SKM-1 (cell line): ENCODE results near the gene PRR23E.

Source experiments
- DNase-seq: peaks from one replicate; lab custom pipeline; 2025; ENCODE audit not compliant: unreplicated experiment; lab: John Stamatoyannopoulos, UW

PRR23E gene

GRCh38 chr3:127164615-127165014 lies 28.3 kb upstream of the PRR23E start:
- no peak for DNase-seq

DNA sequence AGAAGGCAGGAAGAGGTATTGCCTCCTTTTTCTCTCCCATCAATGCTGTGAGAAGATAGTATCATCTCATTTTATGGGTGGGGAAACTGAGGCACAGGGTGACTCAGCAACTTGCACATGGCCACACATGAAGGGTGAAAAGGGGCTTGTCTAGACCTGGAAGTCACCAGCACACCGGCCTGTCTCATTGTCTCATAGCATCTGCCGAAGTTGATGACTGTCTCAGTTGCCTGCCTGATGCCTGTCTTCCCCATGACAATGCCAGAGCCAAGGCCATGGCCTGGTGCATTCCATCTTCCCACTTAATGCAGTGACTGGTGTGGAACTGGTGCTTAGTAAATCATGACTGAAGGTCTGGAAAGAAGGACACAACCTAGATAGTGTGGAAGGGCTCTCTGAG lies 27.9 kb upstream of the PRR23E start:
- DNase-seq: no peak

DNA sequence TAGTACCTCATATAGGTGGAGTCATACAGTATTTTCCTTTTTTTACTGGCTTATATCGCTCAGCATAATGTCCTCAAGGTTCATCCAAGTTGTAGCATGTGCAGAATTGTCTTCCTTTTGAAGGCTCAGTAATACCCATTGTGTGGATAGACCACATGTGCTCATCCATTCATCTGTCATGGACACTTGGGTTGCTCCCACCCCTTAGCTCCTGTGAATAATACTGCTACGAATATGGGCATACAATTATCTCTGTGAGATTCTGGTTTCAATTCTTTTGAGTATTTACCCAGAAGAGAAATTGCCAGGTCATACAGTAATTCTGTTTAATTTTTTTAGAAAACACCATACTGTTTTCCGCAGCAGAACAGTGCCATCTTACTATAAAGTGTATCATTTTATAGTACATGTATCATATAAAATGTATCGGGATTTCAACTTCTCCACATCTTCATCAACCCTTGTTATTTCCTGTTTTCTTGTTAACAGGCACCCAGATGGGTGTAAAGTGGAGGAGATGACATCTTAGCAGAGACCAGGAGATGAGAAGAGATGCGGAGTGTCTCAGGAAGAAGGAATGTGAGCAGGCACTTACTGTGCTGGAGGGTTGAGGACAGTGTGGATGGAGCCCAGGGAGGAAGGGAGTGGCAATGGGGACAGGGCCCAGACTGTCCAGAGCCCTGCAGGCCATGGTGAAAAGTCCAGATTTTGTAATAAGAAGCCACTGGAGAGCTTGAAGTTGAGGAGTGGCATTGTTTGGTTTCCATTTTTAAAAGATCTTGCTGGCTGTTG lies 27.0 kb upstream of the PRR23E start:
- DNase-seq: no peak

GRCh38 chr3:127166501-127167065 lies 26.3 kb upstream of the PRR23E start:
- DNase-seq: no peak

GRCh38 chr3:127167315-127168043 lies 25.5 kb upstream of the PRR23E start:
- no peak for DNase-seq

DNA sequence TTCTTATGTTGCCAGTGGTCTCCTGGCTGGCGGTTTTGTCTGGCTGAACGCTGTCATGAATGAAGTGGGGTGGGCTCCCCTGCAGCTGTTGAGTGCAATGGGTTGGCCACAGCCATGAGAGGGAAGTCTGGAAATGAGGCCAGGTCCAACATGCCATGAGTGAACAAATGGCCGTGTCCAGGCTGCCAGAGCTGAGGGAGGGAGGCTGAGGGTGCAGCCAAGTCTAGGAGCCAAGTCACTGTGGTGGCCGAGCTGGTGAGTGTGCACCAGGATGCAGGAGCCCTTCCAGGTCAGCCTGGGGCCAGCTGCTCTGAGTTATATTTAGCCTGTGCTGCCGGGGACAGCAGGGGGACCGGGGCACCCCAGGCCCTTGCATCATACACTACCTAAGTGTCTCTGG lies 24.7 kb upstream of the PRR23E start:
- DNase-seq: no peak

GRCh38 chr3:127170814-127171213 lies 22.1 kb upstream of the PRR23E start:
- DNase-seq: no peak

DNA sequence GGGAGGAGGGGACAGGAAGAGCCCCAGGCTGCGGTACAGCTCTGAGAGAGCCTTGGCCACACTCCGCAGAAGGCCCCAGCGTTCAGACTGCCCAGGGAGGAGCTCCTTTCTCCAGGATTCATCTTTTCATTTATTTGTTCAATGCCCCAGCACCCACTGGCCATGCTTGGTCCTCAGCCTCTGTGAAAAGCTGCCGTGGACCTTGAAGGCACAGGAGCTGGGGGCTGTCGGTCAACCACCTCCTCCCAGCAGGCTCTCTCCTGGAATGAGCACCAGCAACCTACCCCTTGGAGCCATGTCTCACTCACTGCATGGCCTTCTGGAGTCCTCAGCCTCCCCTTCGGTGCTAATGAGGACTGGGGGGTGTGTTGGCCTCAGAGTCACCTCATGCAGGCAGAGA lies 21.6 kb upstream of the PRR23E start:
- DNase-seq: no peak

DNA sequence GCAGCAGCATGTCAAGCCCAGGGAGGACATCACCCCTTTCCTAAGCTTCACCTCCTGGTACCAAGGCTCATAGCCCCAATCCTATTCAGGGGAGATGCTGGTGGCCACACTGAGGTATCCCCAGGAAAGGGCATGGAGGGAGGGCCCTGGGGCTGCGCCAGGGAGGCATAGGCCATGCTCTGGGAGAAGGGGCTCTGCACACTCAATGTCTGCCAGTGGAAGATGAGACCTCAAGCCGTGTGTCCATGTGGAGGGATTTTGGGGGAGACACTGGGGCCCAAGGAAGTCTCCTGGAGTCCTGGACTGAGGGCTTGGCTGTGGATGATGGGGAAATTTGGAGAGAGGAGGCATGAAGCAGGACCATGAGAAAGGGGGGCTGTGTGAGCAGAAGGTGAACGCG lies 21.2 kb upstream of the PRR23E start:
- no peak for DNase-seq

- no peak for DNase-seq
Observed at GRCh38 chr3:127172211-127172610, 20.7 kb upstream of the PRR23E start.

GRCh38 chr3:127172781-127173515 lies 20.0 kb upstream of the PRR23E start:
- no peak for DNase-seq

DNA sequence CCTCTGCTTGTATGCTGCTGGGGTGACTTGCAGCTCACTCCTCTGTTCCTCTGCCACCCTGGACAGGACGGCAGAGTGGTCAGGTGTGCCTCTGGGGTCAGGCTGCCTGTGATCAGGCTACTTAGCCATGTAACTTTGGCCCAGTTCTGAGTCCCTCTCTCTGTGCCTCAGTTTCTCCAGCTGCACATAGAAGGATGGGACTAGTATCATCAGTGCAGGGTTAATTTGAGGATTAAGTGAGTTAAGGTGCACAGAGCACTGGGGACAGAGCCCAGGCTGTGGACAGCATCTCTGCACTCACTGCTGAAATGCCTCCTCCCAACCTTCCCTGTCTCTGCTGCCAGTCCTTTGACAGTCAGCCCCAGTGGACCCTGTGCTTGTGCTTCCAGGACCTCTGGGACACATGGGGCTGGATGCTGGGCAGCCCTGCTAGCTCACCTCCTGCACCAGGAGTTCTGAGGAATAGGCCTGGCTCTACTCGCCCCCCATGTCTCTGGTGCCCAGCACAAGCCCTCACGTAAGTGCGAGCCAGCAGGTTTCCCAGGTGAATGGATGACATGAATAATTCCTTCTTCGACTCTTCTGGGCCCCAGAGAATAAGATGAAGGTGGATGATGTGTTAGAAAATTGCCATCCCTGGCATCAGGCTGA lies 19.3 kb upstream of the PRR23E start:
- no peak for DNase-seq

GRCh38 chr3:127174284-127174683 lies 18.6 kb upstream of the PRR23E start:
- DNase-seq: no peak

DNA sequence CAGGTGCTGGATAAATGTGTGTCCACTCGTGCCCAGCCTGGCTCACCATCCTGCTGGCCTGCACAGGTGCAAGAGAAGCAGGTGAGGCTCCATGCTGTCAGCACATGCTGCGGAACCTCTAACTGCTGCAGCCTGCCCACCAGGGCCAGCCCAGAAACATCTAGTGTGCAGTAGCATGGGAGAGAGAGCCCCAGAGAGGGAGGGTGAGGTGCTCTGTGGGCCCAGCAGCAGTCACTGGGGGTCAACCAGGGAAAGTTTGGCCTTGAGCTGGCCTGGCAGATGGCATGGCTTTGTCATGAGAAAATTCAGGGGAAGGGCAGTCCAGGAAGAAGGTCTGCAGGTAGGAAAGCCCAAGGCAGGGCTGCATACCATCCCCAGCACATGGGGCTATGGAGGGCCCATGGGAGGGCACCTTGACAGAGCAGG lies 18.2 kb upstream of the PRR23E start:
- no peak for DNase-seq

DNA sequence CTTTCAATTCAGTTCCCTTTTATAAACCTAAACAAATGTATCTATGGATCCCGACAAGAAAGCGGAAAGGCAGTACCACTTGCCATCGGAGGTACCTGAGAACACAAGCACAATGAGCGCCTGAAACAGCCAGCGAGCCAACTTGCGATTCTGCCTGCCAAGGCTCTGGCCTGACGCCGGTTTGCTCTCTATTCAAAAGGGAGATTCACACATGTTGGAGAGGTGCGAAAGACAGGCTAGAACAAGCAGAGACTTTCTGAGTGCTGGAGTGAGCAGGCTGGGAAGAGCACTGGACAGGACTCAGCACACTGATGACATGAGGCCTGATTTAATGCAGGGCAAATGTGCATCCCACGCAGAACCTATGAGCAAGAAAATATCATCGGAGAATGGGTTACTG lies 17.7 kb upstream of the PRR23E start:
- no peak for DNase-seq

DNA sequence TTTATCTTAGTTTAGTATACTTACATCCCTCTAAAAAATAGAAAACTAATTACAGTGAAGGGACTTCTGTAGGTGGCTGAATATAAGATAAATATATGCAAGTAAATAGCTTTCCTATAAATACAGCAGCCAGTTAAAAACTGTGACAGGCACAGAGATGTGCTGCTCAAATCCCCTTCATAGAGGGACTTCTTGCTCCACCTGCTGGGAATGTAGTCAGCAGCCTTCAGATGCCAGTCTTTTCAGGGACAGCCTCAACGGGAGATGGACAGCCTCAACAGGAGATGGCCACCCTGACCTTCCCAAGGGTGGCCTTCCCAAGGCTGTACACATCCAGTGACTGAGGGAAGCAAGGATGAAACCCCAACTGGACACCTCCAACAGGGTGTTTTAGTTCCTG lies 15.7 kb upstream of the PRR23E start:
- no peak for DNase-seq

- DNase-seq: no peak
Observed at GRCh38 chr3:127180859-127181258, 12.1 kb upstream of the PRR23E start.

DNA sequence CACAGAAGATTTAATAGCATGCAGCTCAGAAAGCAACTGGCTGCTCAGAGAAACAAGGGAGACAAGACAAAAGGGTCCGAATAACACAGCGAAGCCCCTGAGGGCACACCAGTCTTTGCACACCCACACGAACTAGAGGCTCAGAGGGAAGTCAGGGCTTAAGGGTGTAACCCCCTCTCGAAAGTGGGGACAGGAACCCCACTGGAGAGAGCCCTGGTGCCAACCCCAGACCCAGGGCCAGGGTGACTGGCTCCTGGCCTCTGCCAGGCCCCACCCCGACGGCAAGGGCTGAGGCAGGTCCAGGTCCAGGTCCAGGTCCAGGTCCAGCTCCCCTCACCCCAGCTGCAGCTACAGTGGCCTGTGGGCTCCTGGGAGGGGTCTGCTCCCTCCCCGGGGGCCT lies 10.5 kb upstream of the PRR23E start:
- DNase-seq: no peak

- DNase-seq: no peak
Observed at GRCh38 chr3:127182848-127183714, 9.8 kb upstream of the PRR23E start.
